OCI-LY7 (cell line): ENCODE results near the gene ZYG11A. TPM values are rescaled to one million over a fixed set of nuclear protein-coding genes. Genes with fewer than 3 reads are reported as not detected.

Source experiments
- BruUV-seq: library from RNA; stranded (reverse); fragments of 400-500 nt; replicated peaks from 2 replicates; lab custom pipeline; 2021; lab: Mats Ljungman, UMichigan
- CTCF ChIA-PET: fragments of 300-600 bp; sonication (Branson Sonifier 250); formaldehyde crosslinking; loops from one replicate; lab custom pipeline; 2022; ENCODE audit warnings: antibody characterized with exemption; ENCODE audit not compliant: unreplicated experiment; lab: Charles Lee
- POLR2A ChIA-PET: fragments of 300-600 bp; sonication (Branson Sonifier 250); formaldehyde crosslinking; loops from one replicate; lab custom pipeline; 2022; ENCODE audit warnings: antibody characterized with exemption; lab: Charles Lee
- DNase-seq: peaks from one replicate; pipeline ENCODE4 v3.0.0-alpha.2; 2015; ENCODE audit warnings: low spot score
- H2AFZ ChIP-seq: fragments of 200-600 bp; sonication (generic), shearing (Covaris generic); 2 replicates; pipeline ENCODE4 v1.6.1; 2014; ENCODE audit warnings: mild to moderate bottlenecking, antibody characterized with exemption, low read length, moderate library complexity
- H3K27ac ChIP-seq: fragments of 200-600 bp; sonication (generic); 2 replicates; pipeline ENCODE4 v1.5.1; 2014; ENCODE audit warnings: mixed run types, low read depth, mild to moderate bottlenecking, moderate library complexity, low read length, inconsistent platforms; ENCODE audit not compliant: poor library complexity, severe bottlenecking
- H3K36me3 ChIP-seq: fragments of 200-600 bp; sonication (generic); 2 replicates; pipeline ENCODE4 v1.6.1; 2014; ENCODE audit warnings: mild to moderate bottlenecking, antibody characterized with exemption, low read length, moderate library complexity, mixed read lengths; ENCODE audit not compliant: insufficient read depth
- H3K4me1 ChIP-seq: fragments of 200-600 bp; sonication (generic); 2 replicates; pipeline ENCODE4 v1.5.1; 2014; ENCODE audit warnings: mild to moderate bottlenecking, low read length; ENCODE audit not compliant: insufficient read depth, poor library complexity, severe bottlenecking
- H3K4me2 ChIP-seq: fragments of 200-600 bp; sonication (generic); 2 replicates; pipeline ENCODE4 v1.6.1; 2014; ENCODE audit warnings: mild to moderate bottlenecking, low read length
- H3K4me3 ChIP-seq: fragments of 200-600 bp; sonication (generic); 2 replicates; pipeline ENCODE4 v1.5.1; 2014; ENCODE audit warnings: mild to moderate bottlenecking, low read depth, low read length; ENCODE audit not compliant: poor library complexity, severe bottlenecking
- H3K79me2 ChIP-seq: fragments of 200-600 bp; sonication (generic); 2 replicates; pipeline ENCODE4 v1.6.1; 2016; ENCODE audit warnings: low read depth, mild to moderate bottlenecking, low read length, moderate library complexity, mixed read lengths; ENCODE audit not compliant: insufficient read depth
- H3K9me2 ChIP-seq: fragments of 200-600 bp; sonication (generic); 2 replicates; pipeline ENCODE4 v1.6.1; 2016; ENCODE audit warnings: mild to moderate bottlenecking, low read length, mixed read lengths; ENCODE audit not compliant: insufficient read depth
- H3K9me3 ChIP-seq: fragments of 200-600 bp; sonication (generic); 2 replicates; pipeline ENCODE4 v1.6.1; 2014; ENCODE audit warnings: mild to moderate bottlenecking, mixed run types, low read length, mixed read lengths
- H4K20me1 ChIP-seq: fragments of 200-600 bp; sonication (generic); 2 replicates; pipeline ENCODE4 v1.6.1; 2014; ENCODE audit warnings: mild to moderate bottlenecking, antibody characterized with exemption, low read length, moderate library complexity, mixed read lengths; ENCODE audit not compliant: insufficient read depth
- EZH2phosphoT487 ChIP-seq: fragments of 200-600 bp; sonication (generic); IDR thresholded peaks from 2 replicates; pipeline ENCODE4 v1.6.1; 2018; ENCODE audit warnings: low read depth, borderline replicate concordance, mild to moderate bottlenecking, mixed run types, antibody characterized with exemption, low read length, moderate library complexity, mixed read lengths
- intact Hi-C: fragments of 100-400 bp; cut with micrococcal nuclease; formaldehyde crosslinking; loops from one replicate; pipeline ENCODE4 v1.10.0; 2022; ENCODE audit not compliant: unreplicated experiment
- total RNA-seq, 2 experiments: library from RNA; depleted of rRNA in 1 of 2; stranded (reverse); fragments of >200 nt in 1 of 2; shearing (Covaris generic) in 1 of 2; gene quantifications; 2 replicates each; pipeline ENCODE4 v1.2.3, GENCODE V29; 2014 to 2022
- TF ChIP-seq, protein P1 (sequence below): fragments of 200-600 bp; sonication (generic); conservative IDR thresholded peaks from 2 replicates; pipeline ENCODE4 v1.5.1; 2014; ENCODE audit warnings: mild to moderate bottlenecking, antibody characterized with exemption, low read length, moderate library complexity, mixed read lengths

Gene ZYG11A
- total RNA-seq, 2 experiments from 2014 or later = not detected

GRCh38 chr1:52927212-52928014, 84.9 kb downstream of the ZYG11A start, which contains the start of gene SCP2:
SCP2 (plus strand) TSS chr1:52927276; CDS start chr1:52927397, 121 bp downstream.
- no peak within 1 kb of the TSS for H2AFZ ChIP-seq
- no peaks in the 10 kb centered on the region for H3K36me3 ChIP-seq
- no peak within 1 kb of the TSS for H3K27ac ChIP-seq
- no peaks in the 10 kb centered on the region for H3K4me1 ChIP-seq
- BruUV-seq = no TSS peak
- intact Hi-C loops = no loop called here
- H3K9me2 ChIP-seq = no peaks in the 10 kb centered on the region
- no peak for DNase-seq
- H3K9me3 ChIP-seq = no peaks in the 10 kb centered on the region
- H3K4me2 ChIP-seq = no peak within 1 kb of the TSS
- H3K79me2 ChIP-seq = no peaks in the 10 kb centered on the region
- ChIA-PET POLR2A (no interaction called here), CTCF (no interaction called here)
- no peak within 1 kb of the TSS for H3K4me3 ChIP-seq
- no peaks in the 10 kb centered on the region for H4K20me1 ChIP-seq
- TF ChIP-seq, protein P1, sequence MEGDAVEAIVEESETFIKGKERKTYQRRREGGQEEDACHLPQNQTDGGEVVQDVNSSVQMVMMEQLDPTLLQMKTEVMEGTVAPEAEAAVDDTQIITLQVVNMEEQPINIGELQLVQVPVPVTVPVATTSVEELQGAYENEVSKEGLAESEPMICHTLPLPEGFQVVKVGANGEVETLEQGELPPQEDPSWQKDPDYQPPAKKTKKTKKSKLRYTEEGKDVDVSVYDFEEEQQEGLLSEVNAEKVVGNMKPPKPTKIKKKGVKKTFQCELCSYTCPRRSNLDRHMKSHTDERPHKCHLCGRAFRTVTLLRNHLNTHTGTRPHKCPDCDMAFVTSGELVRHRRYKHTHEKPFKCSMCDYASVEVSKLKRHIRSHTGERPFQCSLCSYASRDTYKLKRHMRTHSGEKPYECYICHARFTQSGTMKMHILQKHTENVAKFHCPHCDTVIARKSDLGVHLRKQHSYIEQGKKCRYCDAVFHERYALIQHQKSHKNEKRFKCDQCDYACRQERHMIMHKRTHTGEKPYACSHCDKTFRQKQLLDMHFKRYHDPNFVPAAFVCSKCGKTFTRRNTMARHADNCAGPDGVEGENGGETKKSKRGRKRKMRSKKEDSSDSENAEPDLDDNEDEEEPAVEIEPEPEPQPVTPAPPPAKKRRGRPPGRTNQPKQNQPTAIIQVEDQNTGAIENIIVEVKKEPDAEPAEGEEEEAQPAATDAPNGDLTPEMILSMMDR = no peak
- TF ChIP-seq EZH2phosphoT487 = no peak

- H2AFZ ChIP-seq = no peak overlapping the region
- CTCF ChIA-PET = no interaction called here
- no peaks in the 10 kb centered on the region for H3K9me3 ChIP-seq
- H3K4me3 ChIP-seq = no peak overlapping the region
- no peak overlapping the region for H3K27ac ChIP-seq
- POLR2A ChIA-PET = no interaction called here
- no peaks in the 10 kb centered on the region for H3K79me2 ChIP-seq
- no peaks in the 10 kb centered on the region for H3K36me3 ChIP-seq
- BruUV-seq = no TSS peak
- no peak for DNase-seq
- no peak overlapping the region for H3K4me2 ChIP-seq
- intact Hi-C loops = no loop called here
- H3K9me2 ChIP-seq = no peaks in the 10 kb centered on the region
- H4K20me1 ChIP-seq = no peaks in the 10 kb centered on the region
- TF ChIP-seq EZH2phosphoT487 = no peak
- TF ChIP-seq, protein P1 = no peak
- no peaks in the 10 kb centered on the region for H3K4me1 ChIP-seq
Observed at GRCh38 chr1:52928015-52928404, 85.5 kb downstream of the ZYG11A start.

- Histone ChIP-seq H3K4me3 (no peak overlapping the region), H3K9me2 (no peaks in the 10 kb centered on the region), H3K79me2 (no peaks in the 10 kb centered on the region), H2AFZ (no peak overlapping the region), H4K20me1 (no peaks in the 10 kb centered on the region), H3K4me2 (no peak overlapping the region), H3K4me1 (no peaks in the 10 kb centered on the region), H3K27ac (no peak overlapping the region), H3K36me3 (no peaks in the 10 kb centered on the region), H3K9me3 (no peaks in the 10 kb centered on the region)
- intact Hi-C loops = no loop called here
- ChIA-PET CTCF (interaction anchor here (0.6 kb wide), 1 partner anchor 9 kb away, joined by 4 read pairs; no protein-coding TSS in a partner anchor), POLR2A (no interaction called here)
- no peak for DNase-seq
- TF ChIP-seq, protein P1 = no peak
- TF ChIP-seq EZH2phosphoT487 = no peak
- BruUV-seq = no TSS peak
Observed at GRCh38 chr1:52929019-52929418, 86.5 kb downstream of the ZYG11A start.
